ENCODE measurements around the gene ARHGAP28.

Gene ARHGAP28, protein sequence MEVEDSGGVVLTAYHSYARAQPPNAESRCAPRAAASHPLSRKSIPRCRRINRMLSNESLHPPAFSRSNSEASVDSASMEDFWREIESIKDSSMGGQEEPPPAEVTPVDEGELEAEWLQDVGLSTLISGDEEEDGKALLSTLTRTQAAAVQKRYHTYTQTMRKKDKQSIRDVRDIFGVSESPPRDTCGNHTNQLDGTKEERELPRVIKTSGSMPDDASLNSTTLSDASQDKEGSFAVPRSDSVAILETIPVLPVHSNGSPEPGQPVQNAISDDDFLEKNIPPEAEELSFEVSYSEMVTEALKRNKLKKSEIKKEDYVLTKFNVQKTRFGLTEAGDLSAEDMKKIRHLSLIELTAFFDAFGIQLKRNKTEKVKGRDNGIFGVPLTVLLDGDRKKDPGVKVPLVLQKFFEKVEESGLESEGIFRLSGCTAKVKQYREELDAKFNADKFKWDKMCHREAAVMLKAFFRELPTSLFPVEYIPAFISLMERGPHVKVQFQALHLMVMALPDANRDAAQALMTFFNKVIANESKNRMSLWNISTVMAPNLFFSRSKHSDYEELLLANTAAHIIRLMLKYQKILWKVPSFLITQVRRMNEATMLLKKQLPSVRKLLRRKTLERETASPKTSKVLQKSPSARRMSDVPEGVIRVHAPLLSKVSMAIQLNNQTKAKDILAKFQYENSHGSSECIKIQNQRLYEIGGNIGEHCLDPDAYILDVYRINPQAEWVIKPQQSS

GRCh38 chr18:6729247-6730091 is at the start of gene ARHGAP28:
ARHGAP28 (plus strand) TSS chr18:6729716; CDS start chr18:6729822, 106 bp downstream.
- DNase-seq (ENCODE audit: low spot score): peak; percentile 20

DNA sequence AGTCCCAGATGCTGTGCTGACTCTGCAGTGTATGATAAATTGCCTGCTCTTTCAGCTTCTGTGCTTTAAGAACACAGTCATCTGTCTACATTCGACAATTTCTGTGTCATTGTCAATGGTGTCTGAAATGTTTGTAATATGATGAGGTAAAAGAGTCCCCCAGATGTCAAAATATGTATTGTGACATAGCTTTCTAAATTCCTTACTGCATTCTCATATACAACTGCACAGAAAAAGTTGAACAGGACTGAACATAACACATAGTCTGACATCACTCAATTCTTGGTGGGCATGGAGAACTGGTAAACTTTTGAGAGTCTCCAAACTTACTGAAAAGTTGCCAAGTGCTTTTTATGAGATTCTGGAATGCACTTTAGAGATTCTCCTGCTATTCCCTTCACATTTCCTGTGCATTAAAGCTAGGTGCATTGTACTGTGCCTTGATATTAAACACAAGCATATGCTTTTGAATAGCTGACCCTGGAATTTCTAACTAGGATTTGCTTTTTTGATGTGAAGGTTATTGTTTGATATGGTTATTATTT is 48.1 kb upstream of the ARHGAP28 start:
- no peak for DNase-seq (ENCODE audit: low spot score)

DNA sequence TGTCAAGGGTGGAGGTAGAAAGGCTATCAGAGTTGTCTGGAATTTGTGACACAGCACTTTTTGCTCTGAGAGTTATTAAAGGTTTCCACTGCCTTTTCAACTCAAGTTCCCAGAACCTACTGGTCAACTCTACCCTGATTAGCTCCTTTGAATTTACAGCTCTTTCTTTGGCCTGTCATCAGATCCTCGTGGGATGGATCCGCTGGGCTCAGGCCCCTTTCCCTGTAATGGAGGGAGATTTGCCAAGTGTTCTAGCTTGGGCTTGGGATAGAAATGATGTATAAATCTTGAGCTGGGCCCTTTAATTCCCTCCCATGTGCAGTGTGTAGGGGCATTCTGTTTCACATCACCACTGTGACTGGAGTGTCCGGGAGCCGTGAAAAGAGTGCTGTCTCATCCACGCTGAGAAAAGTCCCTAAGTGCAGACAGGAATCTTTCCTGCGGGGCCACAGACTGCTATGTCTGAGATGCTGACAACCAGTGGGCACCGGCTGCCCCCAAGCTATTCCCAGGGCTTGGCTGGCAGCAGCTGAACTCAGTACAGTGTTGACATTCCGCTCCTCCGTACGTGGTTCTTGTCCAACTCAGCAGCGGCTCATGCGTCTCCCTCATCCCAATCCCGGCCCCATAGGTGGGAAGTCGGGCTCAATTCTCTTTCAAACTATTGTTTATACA is 46.9 kb upstream of the ARHGAP28 start:
- DNase-seq (ENCODE audit: low spot score): no peak

GRCh38 chr18:6683112-6683876 is 46.2 kb upstream of the ARHGAP28 start:
- DNase-seq (ENCODE audit: low spot score): no peak

- DNase-seq (ENCODE audit: low spot score): no peak
Measured at GRCh38 chr18:6687676-6688075, 41.8 kb upstream of the ARHGAP28 start.

GRCh38 chr18:6708890-6709289 is 20.6 kb upstream of the ARHGAP28 start:
- DNase-seq (ENCODE audit: low spot score): no peak

- DNase-seq (ENCODE audit: low spot score): no peak
Measured at GRCh38 chr18:6711467-6711866, 18.0 kb upstream of the ARHGAP28 start.

GRCh38 chr18:6712401-6712800 is 17.1 kb upstream of the ARHGAP28 start:
- DNase-seq (ENCODE audit: low spot score): no peak

GRCh38 chr18:6714010-6714409 is 15.5 kb upstream of the ARHGAP28 start:
- DNase-seq (ENCODE audit: low spot score): no peak

DNA sequence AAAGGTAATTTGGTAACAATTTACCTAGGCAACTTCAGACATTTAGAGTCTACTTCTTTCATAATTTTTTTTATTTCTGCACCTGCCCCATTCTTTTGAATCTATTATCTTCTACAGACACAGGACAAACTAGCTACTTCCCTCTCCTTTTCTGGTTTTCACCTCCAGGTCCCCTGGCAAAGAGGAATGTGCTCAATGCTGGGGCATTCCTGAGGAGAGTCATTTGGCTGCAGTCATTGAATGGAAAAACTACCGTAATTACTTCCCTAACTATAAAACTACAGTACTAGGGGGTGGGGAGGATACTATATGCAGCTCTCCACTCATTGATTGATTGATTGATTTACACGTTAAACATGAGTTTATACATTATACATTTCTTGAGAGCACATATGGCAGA is 11.2 kb upstream of the ARHGAP28 start:
- DNase-seq (ENCODE audit: low spot score): no peak

GRCh38 chr18:6719098-6719846 is 10.2 kb upstream of the ARHGAP28 start:
- no peak for DNase-seq (ENCODE audit: low spot score)

DNA sequence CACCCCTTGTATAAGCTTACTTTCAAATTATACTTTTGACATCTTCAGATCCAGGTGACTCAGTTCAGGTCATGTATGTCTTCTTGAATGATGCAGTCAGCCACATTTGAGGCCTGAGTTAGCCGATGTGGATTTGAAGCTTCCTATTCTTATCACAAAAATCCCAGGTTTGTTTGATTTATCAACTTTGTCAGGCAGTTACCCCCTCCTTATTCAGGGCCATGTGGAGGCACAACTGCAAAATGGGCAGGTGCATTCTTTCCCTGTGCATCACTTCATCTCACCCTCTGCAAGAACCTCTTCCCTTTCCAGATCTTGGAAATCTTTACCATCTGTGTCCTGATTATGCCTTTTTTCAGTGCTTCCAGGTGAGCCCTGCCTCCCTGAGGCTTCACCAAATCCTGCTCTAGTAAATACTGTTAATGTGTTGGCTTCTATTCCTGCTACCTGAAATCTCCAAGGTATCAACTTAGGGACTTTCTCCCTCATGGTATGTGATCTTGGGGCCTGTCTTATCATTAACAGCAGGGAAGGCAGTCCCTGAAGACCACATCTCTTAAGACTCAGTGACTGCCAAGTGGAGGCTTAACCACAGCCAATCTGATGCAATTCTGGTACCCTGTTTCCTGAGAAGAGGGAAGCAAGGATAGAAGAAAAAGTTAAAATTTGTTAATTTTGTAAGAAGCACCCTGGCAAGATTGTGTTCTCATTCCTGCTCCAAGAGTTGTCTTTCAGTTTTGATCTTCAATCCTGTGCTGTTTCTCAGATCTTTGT is 9.4 kb upstream of the ARHGAP28 start:
- no peak for DNase-seq (ENCODE audit: low spot score)

DNA sequence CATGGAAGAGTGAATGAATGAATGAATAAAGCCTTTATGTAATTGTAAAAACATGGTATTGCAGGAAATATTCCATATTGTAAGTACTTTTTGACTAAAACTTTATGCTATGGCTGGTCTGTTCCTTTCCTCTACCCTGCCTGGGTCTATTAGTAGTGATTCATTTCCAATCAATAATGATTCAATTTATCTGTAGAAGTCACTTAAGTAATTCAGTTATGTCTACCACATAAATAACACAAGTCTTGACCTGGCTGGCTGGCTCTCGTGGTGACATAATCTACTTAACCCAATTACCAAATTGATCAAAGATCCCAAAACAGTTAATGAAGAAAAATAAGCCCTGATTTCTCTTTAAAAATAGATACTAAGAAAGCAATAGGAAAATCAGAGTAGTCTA is 7.8 kb upstream of the ARHGAP28 start:
- DNase-seq (ENCODE audit: low spot score): no peak

DNA sequence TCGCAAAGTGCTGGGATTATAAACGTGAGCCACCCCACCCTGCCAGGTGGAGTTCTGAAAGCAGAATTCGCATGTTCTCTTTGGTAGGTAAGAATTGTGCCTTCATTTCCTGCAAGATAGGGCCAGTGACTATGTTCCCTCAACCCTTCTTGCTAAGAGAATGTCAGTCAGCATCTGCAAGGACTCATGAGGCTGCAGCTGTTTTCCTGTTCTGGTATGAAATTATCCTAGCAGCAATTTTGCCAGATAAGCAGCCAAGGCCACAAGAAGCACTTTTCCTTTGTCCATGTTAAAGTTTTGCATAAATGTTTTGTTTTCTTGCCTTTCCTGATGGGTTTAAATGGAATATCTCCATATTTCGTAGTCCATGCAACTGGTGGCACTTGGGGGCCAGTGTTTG is 6.8 kb upstream of the ARHGAP28 start:
- DNase-seq (ENCODE audit: low spot score): no peak

DNA sequence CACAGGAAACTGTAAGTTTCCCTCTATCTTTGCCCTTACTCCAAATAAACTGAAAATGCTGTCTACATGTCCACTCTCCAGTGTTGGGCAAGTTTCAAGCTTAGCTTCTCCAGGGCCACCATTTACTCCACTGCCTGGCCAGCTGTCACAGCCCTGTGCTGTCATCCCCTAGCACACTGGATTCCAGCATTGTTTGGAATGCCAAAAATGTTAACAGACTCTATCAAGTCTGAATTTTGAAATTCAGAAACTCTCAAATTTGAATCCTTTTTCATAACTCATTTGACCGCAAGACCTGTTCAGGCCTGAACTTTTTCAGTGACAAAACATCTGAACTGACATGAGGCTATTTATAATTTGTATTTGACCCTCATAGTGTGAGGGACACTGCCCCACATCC is 5.2 kb upstream of the ARHGAP28 start:
- no peak for DNase-seq (ENCODE audit: low spot score)

GRCh38 chr18:6728331-6728730 is 1.2 kb upstream of the ARHGAP28 start:
- no peak for DNase-seq (ENCODE audit: low spot score)

DNA sequence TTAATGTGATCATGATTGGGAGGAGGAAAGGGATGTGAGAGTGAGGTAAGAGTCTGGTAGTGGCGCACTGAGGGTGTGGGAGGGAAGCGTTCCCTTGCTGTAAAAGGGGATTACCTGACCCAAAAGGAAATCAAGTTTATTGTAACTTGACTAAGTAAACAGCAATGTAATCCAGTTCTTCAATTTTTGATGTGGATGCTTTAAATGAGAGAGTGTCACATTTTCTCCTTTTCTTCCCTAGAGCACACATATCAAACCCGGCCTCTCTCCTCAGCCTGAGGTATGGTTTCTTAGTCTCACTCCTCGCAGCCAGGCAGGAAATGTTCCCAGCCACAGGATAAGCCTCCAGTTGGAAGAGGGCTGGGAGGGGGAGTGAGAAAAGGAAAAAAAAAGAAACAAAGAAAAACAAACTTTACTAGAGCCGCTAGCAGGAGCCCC is 688 bp upstream of the ARHGAP28 start:
- no peak for DNase-seq (ENCODE audit: low spot score)

DNA sequence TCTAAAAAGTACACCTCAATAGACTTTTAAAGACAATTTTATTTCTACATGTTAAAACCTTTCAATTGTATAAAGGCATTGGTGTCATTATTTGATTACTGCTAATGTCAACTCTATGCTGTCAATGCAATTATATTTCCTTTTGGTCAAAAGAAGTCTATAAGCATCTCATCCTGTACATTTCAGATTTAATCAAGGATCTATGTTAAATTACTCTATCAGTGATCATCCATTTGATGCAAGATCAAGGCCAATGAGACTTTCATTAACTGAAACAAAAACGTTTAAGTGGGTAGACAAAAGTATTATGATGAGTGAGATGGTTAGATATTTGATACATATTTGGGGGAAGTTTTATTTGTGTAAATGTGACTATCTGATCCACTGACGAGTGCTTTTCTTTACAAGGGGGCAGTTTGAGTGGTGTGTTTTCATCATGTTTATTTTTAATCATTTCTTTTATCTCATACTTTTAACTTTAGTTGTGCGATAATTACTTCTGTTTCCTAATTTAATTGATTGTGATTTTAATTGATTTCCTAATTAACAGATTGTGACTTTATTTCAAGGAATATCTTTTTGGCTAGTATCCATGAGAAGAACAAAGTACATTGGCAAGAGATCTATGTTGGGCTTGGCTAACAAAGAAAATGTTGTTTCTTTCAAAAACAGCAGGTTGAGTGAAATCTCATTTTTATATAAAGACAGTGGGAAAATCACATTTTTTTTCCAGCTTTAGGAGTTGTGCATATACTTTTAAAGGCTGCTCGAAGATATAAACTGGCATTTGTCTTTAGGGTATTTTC is 1.1 kb downstream of the ARHGAP28 start:
- DNase-seq (ENCODE audit: low spot score): no peak

- no peak for DNase-seq (ENCODE audit: low spot score)
Measured at GRCh38 chr18:6731222-6731596, 1.7 kb downstream of the ARHGAP28 start.

Data from COLO829 (cell line).